Activated CD4-positive, CD25-positive, alpha-beta regulatory T cell treated with anti-CD3 and anti-CD28 coated beads, Interleukin-2, amount 50 U/mL, for 24 hours (primary cell): ENCODE measurements around the gene NEK1.
"Not testable (repeated sequence)": the region's sequence is repeated elsewhere in the genome, so short reads cannot be mapped to it uniquely, and the experiment has no call there.

Experiments used
- ATAC-seq, 2 donors: fragments of 150-1000 bp; cut with Tn5 transposase; one replicate each; pipeline ENCODE4 v1.10.0; 2021; ENCODE audit warnings: mild to moderate bottlenecking in 1 of 2, moderate library complexity in 1 of 2

The NEK1 gene

DNA sequence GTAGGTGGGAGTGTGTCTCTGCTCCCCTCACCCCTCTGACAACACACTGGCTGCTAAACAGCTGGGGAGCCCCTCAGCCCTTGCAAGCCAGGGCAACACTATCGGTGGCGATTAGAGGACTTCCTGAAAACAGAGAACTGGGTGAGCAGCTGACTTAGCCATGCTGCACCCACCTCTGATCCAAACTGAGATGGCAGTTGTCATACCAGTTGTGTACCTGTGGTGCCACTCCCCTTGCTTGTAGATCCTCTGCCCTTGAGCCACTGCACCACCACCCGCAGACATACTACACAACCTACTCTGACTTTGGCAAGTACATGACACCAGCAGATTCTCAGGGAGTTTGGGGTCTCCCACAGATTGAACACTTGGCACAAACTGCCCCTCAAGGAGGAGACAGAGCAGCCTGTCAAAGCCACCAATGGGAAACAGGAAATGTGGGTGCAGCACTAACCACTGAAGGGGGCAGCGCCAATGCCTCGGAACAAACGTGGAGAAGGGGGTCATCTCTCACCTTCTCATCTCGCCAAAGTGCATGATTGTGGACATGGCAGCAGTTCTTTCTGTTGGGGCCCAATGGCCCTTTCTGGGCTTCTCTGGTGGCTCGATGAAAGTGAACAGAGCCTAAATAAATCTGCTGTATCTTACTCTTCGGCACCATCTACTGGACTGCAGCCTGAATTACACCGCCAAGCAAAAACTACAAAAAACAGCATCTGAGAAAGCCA is 119.8 kb downstream of the NEK1 start:
- no peak for ATAC-seq

DNA sequence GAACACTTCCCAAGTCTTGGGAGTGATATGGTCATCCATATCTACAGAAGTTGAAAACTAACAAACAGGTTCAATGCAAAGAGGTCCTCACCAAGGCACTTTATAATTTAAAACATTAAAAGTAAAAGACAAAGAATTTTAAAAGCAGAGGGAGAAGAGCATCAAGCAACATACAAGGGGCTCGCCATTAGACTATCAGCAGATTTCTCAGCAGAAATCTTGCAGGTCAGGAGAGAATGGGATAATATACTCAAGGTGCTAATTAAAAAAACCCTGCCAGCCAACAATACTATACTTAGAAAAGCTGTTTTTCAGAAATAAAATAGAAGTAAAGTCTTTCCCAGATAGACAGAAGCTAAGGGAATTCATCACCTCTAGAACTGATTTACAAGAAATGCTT is 121.2 kb downstream of the NEK1 start:
- no peak for ATAC-seq

DNA sequence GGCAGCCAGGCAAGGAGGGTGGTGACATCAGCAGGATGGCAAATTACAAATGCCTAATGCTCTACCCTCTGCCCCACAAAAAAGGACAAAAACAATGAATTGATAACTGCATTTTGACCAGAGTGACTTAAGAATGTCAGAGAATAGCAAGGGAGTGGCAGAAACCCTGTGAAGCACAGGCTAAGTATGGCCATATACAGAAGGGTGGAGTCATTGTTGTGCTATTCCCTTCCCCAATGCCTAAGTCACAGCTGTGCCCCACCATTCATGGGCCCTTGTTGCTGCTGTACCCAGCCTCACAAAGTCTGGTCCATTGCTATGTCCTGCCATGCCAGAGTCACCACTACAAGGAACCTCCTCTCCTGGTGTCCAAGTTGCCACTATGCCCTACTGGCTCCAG is 123.1 kb downstream of the NEK1 start:
- ATAC-seq: no peak

DNA sequence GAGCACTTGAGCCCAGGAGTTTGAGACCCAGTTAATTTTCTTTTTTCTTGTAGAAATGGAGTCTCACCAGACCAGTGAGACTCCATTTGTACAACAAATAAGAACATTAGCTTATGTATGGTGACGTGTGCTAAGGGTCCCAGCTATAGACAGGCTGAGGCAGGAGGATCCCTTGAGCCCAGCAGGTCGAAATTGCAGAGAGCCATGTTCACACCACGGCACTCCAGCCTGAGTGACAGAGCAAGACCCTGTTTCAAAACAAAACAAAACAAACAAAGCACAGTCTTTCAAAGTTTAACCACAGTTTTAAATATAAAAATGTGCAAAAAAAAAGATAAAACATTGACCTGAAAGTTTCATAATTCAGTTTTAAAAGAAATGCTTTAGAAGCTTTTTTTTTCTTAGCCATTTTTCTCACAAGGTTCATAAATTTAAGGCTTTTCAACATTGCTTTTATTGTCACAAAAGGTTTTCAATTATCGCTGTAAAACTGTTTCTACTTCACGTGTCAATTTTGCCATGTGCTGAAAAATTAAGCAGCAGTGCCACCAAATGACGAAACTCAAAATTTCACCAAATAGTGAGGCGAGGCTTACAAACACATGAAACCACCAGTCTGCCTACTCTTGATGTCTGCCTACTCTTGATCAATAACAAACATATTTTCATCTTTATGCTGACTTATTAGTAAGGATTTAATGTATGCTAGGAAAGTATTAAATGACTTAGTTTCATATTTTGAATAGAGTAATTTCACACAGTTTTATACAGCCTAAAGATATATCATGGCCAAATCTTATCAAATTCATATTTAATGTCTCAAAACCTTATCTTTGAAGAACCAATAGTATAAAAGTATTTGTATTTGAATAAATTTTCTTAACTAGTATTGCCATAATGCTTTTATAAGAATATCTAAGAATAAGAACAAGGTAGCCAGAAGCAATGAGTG is 126.3 kb downstream of the NEK1 start:
- ATAC-seq: peak in 1 of 2 donors; percentile 28

DNA sequence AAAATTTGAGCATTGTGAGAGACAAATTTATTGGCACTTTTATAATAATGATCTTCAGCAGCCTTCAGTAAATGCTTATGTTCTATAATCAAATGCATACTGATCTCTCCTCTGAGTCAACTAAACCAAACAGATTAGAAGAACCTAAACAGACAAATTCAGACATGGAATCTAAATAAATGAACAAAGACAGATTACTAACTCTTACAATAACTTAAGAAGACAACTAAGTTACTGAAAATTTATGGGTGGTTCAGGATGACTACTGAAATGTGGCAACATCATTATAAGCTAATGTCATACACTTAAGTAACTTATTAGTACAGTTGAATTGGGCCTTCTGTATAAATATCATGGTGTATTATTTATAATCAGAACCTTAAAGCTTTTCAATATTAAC is 127.3 kb downstream of the NEK1 start:
- ATAC-seq: no peak

DNA sequence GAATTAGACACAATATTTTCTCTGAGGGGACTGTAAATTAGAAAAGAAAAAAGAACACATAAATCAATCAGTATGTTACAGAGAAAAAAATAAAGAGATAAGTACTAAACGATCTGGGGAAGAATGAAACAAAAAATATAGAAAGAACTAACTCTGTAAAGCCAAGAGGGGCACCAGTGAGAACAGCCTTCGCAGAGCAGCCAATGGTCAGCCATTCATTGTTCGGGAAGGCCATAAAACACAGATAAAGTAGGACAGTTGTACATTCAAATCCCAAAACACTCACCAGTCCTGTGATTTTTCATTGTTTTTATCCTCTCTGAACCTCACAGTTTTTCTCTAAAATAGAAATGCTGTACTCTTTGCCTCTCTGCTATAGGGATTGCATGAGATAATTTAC is 127.9 kb downstream of the NEK1 start:
- ATAC-seq: no peak

DNA sequence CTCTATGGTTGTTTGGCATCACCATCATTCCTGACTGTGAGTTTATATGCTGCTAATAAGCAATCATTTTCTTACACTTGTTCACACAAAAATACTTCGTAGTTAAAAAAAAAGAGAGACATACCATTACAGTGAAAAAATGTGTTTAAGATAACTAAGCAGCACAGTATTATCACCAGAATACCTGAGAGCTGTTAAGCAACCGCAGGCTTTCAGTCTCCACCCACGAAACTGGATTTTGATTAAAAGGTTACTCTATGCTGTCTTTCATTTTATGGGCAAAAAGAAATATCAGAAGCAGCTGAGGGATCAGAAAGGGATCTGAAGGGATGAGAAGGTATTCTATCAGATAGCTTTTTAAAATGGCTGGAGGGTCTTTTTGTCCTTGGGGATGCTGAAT is 148.3 kb downstream of the NEK1 start:
- no peak for ATAC-seq

DNA sequence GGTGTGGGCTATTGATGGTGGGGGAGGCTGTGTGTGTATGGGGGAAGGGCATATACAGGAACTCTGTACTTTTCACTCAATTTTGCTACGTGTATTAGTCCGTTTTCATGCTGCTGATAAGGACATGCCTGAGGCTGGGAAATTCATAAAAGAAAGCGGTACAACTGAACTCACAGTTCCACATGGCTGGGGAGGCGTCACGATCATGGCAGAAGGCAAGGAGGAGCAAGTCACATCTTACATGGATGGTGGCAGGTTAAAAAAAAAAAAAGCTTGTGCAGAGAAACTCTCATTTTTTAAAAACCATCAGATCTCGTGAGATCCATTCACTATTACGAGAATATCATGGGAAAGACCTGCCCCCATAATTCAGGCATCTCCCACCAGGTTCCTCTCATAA is 152.3 kb downstream of the NEK1 start:
- ATAC-seq: no peak

DNA sequence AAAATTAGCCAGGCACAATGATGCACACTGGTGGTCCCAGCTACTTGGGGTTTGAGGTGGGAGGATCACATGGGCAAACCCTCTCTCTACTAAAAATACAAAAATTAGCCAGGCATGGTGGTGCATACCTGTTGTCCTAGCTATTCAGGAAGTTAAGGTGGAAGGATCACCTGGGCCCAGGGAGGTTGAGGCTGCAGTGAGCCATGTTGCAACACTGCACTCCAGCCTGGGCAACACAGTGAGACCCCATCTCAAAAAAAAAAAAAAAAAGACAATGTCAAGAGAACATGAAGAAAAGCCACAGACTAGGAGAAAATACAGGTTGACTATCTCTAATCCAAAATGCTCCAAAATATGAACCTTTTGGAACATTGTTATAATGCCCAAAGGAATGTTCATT is 153.8 kb downstream of the NEK1 start:
- ATAC-seq: no peak

DNA sequence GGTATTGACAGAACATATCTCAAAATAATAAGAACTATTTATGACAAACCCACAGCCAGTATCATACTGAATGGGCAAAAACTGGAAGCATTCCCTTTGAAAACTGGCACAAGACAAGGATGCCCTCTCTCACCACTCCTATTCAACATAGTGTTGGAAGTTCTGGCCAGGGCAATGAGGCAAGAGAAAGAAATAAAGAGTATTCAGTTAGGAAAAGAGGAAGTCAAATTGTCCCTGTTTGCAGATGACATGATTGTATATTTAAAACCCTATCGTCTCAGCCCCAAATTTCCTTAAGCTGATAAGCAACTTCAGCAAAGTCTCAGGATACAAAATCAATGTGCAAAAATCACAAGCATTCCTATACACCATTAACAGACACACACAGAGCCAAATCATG is 159.7 kb downstream of the NEK1 start:
- ATAC-seq: not testable (repeated sequence)

DNA sequence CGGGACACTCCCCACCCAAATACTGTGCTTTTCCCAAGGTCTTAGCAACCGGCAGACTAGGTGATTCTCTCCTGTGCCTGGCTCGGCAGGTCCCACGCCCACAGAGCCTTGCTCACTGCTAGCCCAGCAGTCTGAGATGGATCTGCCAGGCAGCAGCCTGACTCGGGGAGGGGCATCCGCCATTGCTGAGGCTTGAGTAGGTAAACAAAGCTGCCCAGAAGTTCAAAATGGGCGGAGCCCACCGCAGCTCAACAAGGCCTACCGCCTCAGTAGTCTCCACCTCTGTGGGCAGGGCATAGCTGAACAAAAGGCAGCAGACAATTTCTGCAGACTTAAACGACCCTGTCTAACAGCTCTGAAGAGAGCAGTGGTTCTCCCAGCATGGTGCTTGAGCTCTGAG is 163.4 kb downstream of the NEK1 start:
- not testable (repeated sequence) for ATAC-seq

DNA sequence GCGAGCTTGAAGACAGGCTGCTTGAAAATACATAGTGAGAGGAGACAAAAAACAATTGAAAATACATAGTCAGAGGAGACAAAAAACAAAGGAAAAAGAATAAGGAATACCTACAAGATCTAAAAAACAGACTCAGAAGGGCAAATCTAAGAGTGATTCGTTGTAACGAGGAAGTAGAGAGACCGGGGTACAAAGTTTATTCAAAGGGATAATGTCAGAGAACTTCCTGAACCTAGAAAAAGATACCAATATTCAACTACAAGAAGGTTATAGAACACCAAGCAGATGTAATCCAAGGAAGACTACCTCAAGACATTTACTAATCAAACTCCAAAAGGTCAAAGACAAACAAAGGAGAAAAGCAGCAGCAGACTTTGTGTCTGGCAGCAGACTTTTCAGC is 165.6 kb downstream of the NEK1 start:
- no peak for ATAC-seq

DNA sequence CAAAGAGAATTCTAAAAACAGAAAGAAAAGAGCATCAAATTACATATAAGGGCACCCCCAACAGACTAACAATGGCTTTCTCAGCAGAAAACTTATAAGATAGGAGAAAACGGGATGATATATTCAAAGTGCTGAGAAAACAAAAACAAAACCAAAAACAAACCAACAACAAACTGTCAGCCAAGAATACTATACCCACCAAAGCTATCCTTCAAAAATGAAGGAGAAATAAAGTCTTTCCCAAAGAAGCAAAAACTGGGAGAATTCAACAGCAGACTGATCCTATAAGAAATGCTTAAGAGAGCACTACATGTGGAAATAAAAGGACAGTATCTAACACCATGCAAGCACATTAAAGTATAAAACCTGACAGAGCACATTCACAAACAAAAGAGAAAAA is 168.6 kb downstream of the NEK1 start:
- ATAC-seq: no peak

DNA sequence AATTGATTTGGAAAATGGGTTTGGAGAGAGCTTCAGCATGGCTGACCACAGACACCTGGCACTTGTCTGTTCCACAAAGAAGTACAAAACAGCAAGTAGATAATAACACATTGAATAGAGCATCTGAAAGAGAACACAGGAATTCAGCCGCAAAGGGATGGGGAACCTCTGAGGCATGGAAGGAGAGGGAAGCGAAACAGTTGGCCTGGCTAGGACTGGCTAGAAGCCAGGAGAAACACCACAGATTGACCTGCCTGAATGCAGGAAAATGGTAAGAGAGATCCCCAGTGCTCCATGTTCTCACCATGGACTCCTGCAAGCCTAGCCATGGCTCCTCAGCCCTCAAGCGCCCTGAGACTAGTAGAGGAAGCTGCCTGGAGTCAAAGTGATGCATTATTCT is 171.9 kb downstream of the NEK1 start:
- no peak for ATAC-seq

DNA sequence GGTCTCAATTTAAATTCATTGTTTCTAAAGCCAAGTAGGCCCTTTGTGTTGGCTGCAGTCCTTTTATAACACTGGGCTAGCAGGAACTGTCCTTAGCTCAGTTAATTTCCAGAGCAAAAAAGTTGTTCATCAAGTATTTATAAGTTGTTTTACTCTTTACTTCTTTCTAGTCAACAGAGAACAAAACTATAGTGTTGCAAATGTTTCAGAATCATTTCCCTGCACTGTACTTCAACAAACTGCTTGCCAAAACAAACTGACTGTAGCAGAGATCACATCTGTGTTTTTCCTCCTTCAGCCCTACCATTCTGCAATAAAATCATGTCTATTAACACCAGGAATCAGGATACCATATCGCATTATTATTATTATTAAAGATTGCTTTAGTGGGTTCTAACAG is 173.1 kb downstream of the NEK1 start:
- no peak for ATAC-seq

DNA sequence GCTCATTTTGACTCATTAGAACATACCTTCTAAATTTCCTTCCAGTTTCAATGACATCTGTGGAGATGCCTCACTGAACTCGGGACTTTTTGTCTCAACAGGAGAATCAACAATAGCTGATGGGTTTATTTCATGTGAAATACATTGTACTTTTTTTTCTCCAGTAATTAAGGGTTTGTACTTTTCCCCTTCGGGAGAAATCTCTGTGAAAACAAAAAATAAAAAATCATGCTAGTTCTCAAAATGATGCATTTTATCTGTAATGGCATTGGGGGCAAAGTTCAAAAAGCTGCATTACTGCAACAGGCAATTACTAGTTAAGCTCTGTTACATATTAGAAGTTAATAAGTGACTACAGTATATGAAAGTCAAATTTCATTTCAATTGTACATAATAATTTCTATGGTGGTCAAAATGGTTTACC is 174.3 kb downstream of the NEK1 start:
- ATAC-seq: no peak

DNA sequence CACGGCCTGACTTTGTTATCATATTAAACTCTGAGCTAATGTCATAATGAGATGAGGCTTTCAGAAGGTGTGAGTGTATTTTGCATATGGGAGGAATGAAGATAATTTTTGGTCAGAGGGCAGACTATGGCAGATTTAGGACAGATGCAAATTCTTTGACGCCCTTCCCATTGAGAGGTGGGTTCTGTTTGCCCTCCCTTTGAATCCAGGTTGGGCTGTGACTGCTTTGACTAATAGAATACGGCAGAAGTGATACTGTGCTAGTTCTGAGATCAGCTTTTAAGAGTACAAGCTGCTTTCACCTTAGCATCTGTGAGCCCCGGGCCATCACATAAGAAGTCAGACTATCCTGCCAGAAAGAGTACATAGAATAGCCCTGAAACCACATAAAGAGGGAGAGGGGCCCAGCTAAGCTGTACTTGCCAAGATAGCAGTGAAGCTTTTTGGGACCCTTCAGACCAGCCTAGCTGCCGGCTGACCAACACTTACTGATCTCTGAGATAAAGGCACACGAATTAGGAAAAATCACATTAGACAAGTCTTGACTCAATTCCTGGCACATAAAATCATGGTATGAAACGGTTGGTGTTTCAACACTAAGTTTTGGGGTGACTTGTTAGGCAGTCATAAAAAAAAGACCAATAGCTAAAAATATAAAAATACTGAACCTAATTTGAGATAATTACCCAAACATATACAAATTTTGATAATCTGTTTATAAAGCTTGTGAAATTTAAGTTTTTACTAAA is 174.9 kb downstream of the NEK1 start:
- ATAC-seq: no peak

DNA sequence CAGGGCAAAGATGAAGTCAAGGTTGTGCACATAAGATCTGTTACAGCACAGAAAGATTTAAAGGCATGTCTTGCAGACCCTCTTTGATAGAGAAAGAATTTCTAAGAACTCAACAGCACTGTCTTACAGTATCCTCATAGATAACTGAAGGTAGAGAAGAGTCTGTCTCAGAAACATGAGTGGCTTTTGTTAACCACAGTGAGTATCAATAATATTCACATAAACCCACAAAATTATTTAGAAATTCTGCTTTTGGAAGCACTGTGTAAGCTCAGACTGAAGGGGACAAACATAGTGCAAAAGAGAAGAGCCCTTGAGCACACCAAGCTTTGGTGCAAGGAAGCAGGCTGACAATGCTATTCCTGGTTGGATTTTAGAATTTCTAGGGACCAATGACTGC is 175.6 kb downstream of the NEK1 start:
- no peak for ATAC-seq

DNA sequence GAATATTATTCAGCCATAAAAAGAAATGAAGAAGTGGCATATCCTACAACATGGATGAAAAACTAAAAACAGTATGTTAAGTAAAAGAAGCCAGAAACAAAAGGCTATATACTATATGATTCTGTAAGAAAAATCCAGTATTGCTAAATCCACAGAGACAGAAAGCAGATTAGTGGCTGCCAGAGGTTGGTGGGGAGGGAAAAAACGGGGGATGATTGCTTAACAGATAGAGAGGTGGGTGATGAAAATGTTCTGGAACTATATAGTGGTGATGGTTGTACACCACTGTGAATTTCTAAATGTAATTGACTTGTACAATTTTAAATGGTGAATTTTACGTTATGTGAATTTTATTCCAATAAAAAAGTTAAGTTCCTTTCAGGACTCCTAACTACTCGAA is 184.0 kb downstream of the NEK1 start:
- ATAC-seq: no peak

DNA sequence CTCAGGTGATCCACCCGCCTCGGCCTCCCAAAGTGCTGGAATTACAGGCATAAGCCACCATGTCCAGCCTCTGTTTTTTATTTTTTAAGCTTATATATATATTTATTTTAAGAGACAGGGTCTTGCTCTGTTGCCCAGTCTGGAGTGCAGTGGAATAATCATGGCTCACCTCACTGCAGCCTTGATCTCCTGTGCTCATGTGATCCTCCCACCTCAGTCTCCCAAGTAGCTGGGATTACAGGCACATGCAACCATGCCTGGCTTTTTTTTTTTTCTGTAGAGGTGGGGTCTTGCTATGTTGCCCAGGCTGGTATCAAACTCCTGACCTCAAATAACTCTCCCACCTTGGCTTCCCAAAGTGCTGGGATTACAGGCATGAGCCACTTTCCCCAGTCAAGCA is 184.7 kb downstream of the NEK1 start:
- ATAC-seq: not testable (repeated sequence)

DNA sequence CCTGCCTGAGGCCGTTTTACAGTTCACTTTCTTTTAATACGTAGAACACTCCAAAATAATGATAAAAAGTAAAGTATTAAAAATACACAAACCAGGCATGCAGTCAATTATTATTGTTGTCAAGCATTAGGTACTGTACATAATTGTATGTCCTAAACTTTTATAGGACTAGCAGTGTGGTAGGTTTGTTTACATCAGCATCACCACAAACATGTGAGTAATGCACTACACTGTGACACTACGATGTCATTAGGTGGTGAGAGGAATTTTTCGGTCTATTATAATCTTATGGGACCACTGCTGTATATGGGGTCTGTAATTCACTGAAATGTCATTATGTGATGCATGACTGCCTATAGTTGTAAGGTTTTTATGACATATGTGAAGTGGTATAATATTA is 192.1 kb downstream of the NEK1 start:
- ATAC-seq: no peak

DNA sequence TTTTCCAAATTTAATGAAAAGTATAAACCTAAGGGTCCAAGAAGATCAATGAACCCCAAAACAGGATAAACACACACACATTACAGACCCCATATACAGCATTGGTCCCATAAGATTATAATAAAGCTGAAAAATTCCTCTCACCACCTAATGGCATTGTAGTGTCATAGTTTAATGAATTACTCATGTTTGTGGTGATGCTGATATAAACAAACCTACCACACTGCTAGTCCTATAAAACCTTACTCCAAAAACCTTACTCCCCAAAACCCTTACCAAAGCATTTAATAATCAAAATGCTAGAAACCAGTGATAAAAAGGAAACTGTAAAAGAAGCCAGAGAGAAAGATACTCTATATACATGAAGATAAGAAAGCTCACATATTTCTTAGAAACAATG is 193.5 kb downstream of the NEK1 start:
- ATAC-seq: no peak

DNA sequence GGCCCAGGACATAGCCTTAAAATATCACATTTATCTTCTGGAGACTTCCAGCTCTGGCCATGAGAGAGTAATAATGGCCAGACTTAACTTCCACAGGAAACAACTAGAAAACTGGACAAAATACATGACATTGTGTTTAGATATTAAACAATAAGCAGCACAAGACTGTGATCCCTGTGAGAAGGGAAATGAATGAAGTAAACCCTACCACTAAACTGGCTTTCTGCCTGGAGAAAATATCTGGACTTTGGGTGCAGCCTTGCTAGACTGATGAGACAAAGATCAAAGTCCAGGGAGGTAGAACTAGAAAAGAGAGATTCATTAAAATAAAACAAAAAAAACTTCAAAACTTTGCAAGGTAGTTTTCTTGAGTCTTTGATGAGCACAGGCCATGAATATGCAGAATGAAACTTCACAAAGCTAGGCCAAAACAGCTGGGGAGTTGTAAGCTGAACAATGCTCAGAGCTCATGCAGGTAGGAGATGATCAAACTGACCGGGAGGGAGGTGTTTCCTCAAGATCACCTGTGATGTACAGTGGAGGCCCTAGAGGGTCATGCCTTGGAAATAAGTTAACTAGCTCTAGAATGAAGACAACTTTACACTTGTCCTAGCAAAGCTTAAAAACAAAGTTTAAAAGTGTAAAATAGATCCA is 194.6 kb downstream of the NEK1 start:
- no peak for ATAC-seq
